Subcutaneous abdominal adipose tissue (tissue), 5 donors: Measurements from ENCODE around the gene NPAT.

Experiments
- H3K27ac ChIP-seq: one replicate; pipeline ENCODE4 v1.7.0; 2013; ENCODE audit warnings: low read depth, mild to moderate bottlenecking, inconsistent platforms, low read length, moderate library complexity
- H3K27me3 ChIP-seq, 5 donors: one replicate each; pipeline ENCODE4 v1.7.0; 2013; ENCODE audit warnings: low read length in 5 of 5, inconsistent platforms in 1 of 5; ENCODE audit not compliant: control insufficient read depth in 5 of 5, insufficient read depth in 4 of 5
- H3K36me3 ChIP-seq, 5 donors: one replicate each; pipeline ENCODE4 v1.7.0; 2013; ENCODE audit warnings: low read length in 5 of 5; ENCODE audit not compliant: control insufficient read depth in 5 of 5, insufficient read depth in 5 of 5
- H3K4me1 ChIP-seq, 5 donors: one replicate each; pipeline ENCODE4 v1.7.0; 2013; ENCODE audit warnings: low read length in 5 of 5, mild to moderate bottlenecking in 3 of 5, moderate library complexity in 1 of 5; ENCODE audit not compliant: control insufficient read depth in 5 of 5, insufficient read depth in 5 of 5
- H3K4me3 ChIP-seq, 5 donors: one replicate each; pipeline ENCODE4 v1.7.0; 2013; ENCODE audit warnings: low read length in 5 of 5, low read depth in 1 of 5
- H3K9ac ChIP-seq, 5 donors: one replicate each; pipeline ENCODE4 v1.7.0; 2013; ENCODE audit warnings: low read length in 5 of 5, mild to moderate bottlenecking in 4 of 5, moderate library complexity in 3 of 5
- H3K9me3 ChIP-seq, 5 donors: one replicate each; pipeline ENCODE4 v1.7.0; 2013; ENCODE audit warnings: low read length in 5 of 5; ENCODE audit not compliant: control insufficient read depth in 5 of 5
- donor health status: healthy.
- donor health status: healthy.
- donor health status: healthy.
- donor health status: healthy.
- donor health status: healthy.

Gene NPAT

GRCh38 chr11:108204929-108205499 lies 17.4 kb downstream of the NPAT start:
- Histone ChIP-seq H3K36me3 (peaks cover 9 to 33% (median 25%) of the 10 kb centered on the region in 5 donors), H3K9me3 (peaks cover 0 to 8% (median 0%) of the 10 kb centered on the region in 5 donors), H3K27ac (no peak overlapping the region), H3K9ac (no peak overlapping the region), H3K4me1 (peaks cover 0 to 3% (median 0%) of the 10 kb centered on the region in 5 donors), H3K27me3 (no peaks in the 10 kb centered on the region), H3K4me3 (no peak overlapping the region)

DNA sequence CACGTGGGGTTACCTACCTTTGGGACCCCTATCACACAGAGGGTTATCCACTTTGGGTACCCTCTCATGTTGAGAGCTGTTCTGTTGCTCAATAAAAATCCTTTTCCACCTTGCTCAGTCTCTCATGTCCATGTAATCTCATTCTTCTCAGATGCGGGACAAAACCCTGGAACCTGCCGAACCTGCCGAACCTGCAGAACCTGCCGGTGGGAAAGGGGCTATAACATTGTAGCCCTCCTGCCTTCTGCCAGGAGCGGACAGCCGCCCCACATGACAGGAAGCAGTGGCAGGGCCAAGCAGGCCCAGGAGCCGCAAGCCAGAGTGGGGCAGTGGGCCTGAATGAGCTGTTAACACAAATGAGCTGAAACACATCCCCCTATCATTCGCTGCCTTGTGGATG lies 18.1 kb downstream of the NPAT start:
- Histone ChIP-seq H3K27me3 (no peaks in the 10 kb centered on the region), H3K36me3 (peaks cover 9 to 33% (median 25%) of the 10 kb centered on the region in 5 donors), H3K4me1 (peaks cover 0 to 3% (median 0%) of the 10 kb centered on the region in 5 donors), H3K4me3 (no peak overlapping the region), H3K9ac (no peak overlapping the region), H3K27ac (no peak overlapping the region), H3K9me3 (peaks cover 0 to 8% (median 0%) of the 10 kb centered on the region in 5 donors)

DNA sequence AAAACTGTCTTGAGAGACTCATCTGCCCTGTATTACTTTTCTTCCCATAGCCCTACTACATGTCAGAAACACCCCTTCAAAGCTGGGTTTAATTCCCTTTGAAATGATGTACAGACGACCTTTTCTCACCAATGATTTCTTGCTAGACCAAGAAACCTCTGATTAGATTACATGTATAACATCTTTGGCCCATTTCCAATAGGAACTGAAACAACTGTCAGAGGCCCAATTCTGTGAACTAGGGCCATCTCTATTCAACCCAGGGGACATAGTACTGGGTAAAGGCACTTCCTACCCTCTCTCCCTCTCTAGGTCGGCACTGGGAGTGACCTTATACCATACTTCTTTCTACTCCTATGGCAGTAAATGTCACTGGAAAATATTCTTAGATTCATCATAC lies 19.4 kb downstream of the NPAT start:
- peaks cover 9 to 29% (median 25%) of the 10 kb centered on the region in 5 donors for H3K36me3 ChIP-seq
- no peak overlapping the region for H3K9ac ChIP-seq
- H3K27ac ChIP-seq = no peak overlapping the region
- no peaks in the 10 kb centered on the region for H3K27me3 ChIP-seq
- H3K4me1 ChIP-seq = peaks cover 0 to 8% (median 3%) of the 10 kb centered on the region in 5 donors
- H3K4me3 ChIP-seq = no peak overlapping the region
- H3K9me3 ChIP-seq = peaks cover 0 to 8% (median 0%) of the 10 kb centered on the region in 5 donors

DNA sequence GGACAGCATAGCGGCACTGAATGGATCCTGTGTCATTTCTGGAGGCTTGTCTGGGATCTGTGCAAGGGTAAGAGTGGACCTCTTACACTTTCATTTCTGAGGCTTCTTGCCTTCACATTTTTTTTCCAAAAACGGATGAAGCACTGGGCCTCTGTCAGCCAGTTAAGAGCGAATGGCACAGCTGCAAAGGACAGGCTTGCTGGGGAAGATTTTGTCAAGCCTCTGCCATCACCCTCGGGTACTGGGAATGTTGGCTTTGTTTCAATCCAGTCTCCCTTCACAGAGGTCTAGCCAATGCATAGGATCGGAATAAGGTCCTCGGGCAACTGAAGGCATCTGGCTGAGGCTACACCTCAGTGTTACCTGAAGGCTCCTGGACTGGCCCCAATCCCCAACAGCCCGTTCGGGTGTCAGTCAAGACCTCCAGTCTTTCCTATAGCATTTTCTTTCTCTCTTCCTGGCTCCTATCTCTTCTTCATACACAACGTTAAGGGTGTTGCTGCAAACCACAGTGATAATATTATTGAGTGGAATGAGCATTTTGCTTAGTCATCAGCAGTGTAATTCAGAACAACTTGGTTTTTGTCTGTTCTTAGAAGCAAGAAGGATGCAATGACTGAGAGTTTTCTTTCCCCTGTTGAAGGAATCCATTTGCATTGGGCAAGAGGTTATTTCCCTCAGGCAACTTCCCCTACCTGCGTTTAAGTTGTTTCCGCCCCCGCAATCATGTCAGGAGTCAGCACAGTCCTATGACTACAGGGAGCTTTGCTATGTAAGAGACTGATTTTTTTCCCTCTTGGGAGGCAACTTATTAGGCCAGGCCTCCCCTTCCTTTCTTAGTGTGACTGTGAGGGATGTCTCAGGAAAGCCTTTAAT lies 22.8 kb downstream of the NPAT start:
- H3K27me3 ChIP-seq = no peaks in the 10 kb centered on the region
- H3K36me3 ChIP-seq = peaks cover 8 to 17% (median 12%) of the 10 kb centered on the region in 5 donors
- H3K27ac ChIP-seq = no peak overlapping the region
- H3K9me3 ChIP-seq = no peaks in the 10 kb centered on the region
- no peak overlapping the region for H3K9ac ChIP-seq
- peaks cover 0 to 8% (median 0%) of the 10 kb centered on the region in 5 donors for H3K4me1 ChIP-seq
- H3K4me3 ChIP-seq = no peak overlapping the region

DNA sequence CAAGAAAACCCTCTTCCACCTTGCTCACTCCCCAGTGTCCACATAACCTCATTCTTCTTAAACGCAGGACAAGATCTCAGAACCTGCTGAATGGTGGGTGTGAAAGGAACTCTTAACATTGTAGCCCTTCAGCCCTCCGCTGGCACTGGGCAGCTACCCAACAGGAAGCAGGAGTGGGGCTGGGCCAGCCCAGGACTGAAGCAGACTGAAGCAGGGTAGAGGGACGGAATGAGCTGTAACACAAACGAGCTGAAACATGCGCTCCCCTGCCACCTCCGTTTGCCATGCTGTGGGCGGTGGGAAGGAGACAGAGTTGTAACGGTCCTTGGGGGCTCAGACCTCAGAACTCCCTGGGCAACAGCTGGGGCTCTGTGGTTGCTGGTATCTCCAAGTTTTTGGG lies 23.6 kb downstream of the NPAT start:
- H3K4me1 ChIP-seq = peaks cover 0 to 8% (median 0%) of the 10 kb centered on the region in 5 donors
- H3K36me3 ChIP-seq = peaks cover 10 to 16% (median 11%) of the 10 kb centered on the region in 5 donors
- no peak overlapping the region for H3K4me3 ChIP-seq
- H3K27ac ChIP-seq = no peak overlapping the region
- H3K27me3 ChIP-seq = no peaks in the 10 kb centered on the region
- no peaks in the 10 kb centered on the region for H3K9me3 ChIP-seq
- H3K9ac ChIP-seq = no peak overlapping the region

DNA sequence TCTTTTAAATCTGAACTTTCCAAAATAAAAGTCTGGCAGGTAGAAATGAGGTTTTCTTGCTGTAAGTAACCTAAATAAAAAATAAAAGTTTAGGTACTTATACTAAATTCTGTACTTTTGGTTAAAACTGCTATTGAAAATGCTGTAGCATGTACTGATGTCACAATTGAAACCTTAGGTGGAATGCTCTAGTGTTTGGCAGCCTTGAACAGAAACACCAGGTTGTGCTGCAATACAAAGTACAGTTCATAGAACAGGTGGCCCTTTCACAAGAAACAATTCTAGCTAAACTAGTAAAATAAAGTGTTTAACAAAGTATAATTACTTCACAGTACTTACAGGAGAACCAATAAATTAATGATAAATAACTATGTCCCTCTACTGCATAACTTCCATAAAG lies 25.1 kb downstream of the NPAT start:
- Histone ChIP-seq H3K9ac (no peak overlapping the region), H3K4me1 (peaks cover 0 to 8% (median 0%) of the 10 kb centered on the region in 5 donors), H3K36me3 (peaks cover 10 to 23% (median 11%) of the 10 kb centered on the region in 5 donors), H3K27me3 (no peaks in the 10 kb centered on the region), H3K27ac (no peak overlapping the region), H3K4me3 (no peak overlapping the region), H3K9me3 (no peaks in the 10 kb centered on the region)

GRCh38 chr11:108196901-108197300 lies 25.5 kb downstream of the NPAT start:
- Histone ChIP-seq H3K9me3 (no peaks in the 10 kb centered on the region), H3K4me3 (no peak overlapping the region), H3K4me1 (peaks cover 0 to 8% (median 0%) of the 10 kb centered on the region in 5 donors), H3K27me3 (no peaks in the 10 kb centered on the region), H3K27ac (no peak overlapping the region), H3K9ac (no peak overlapping the region), H3K36me3 (peaks cover 11 to 26% (median 13%) of the 10 kb centered on the region in 5 donors)

DNA sequence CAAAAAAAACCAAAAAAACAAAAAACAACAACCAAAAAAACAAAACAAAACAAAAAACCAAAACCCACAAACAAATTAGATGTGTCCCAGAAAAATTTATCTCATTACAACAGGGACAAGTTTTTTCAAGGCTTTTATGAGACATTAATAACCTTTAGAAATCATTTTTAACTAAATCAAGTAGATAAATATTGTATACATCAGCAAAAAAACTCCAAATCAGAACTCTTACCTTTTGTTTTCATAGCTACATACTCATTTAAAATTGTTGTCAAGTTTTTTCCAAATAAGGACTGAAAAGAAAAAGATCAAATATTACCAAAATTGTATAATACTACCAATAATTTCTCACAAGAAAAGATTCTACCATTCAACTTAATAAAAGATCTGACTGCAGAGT lies 28.7 kb downstream of the NPAT start:
- no peak overlapping the region for H3K4me3 ChIP-seq
- no peaks in the 10 kb centered on the region for H3K27me3 ChIP-seq
- peaks cover 0 to 2% (median 0%) of the 10 kb centered on the region in 5 donors for H3K4me1 ChIP-seq
- no peak overlapping the region for H3K9ac ChIP-seq
- peaks cover 13 to 44% (median 26%) of the 10 kb centered on the region in 5 donors for H3K36me3 ChIP-seq
- H3K9me3 ChIP-seq = no peaks in the 10 kb centered on the region
- no peak overlapping the region for H3K27ac ChIP-seq

DNA sequence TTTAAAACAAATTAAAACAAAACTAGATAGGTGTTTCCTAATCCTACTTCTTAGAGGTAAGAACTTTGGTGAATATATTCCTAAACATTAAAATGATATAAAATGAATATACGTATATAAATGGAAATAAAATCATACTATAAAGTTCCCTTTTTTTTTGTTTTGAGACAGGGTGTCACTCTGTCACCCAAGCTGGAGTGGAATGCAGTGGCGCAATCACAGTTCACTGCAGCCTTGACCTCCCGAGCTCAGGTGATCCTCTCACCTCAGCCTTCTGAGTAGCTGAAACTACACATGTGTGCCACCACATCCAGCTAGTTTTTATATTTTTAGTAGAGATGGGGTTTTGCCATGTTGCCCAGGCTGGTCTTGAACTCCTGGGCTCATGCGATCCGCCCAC lies 44.9 kb downstream of the NPAT start:
- Histone ChIP-seq H3K4me1 (no peaks in the 10 kb centered on the region), H3K9me3 (no peaks in the 10 kb centered on the region), H3K9ac (no peak overlapping the region), H3K36me3 (peaks cover 24 to 55% (median 40%) of the 10 kb centered on the region in 5 donors), H3K27ac (no peak overlapping the region), H3K4me3 (no peak overlapping the region), H3K27me3 (no peaks in the 10 kb centered on the region)

DNA sequence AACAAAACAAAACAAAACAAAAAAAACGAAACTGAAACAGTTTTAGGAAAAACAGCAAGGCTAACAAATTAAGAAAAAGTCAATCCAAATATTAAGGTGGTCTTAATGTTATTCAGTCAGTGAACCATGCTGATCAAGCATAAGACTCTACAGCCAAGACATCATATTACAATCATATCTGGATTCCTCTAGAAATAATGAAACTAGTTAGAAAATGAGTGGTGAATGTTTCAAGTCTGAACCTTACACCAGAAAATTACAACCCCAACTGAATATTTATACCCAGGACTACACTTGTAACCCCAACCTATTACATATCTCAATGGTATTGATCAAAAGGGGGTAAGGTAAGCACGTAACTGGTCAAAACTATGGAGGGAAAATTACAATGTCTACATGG lies 52.3 kb downstream of the NPAT start:
- H3K27me3 ChIP-seq = no peaks in the 10 kb centered on the region
- peak overlapping the region; percentile 4 for H3K27ac ChIP-seq
- H3K9ac ChIP-seq = peak overlapping the region in 2 of 5 donors; percentile 1 to 45
- peaks cover 19 to 48% (median 31%) of the 10 kb centered on the region in 5 donors for H3K36me3 ChIP-seq
- no peaks in the 10 kb centered on the region for H3K9me3 ChIP-seq
- peak overlapping the region in 3 of 5 donors; percentile 27 to 40 (median 29) for H3K4me3 ChIP-seq
- peaks cover 0 to 12% (median 0%) of the 10 kb centered on the region in 5 donors for H3K4me1 ChIP-seq
